ENCODE results near the gene EMD.
"Not testable (repeated sequence)": the region's sequence is repeated elsewhere in the genome, so short reads cannot be mapped to it uniquely, and the experiment has no call there.

EMD gene

DNA sequence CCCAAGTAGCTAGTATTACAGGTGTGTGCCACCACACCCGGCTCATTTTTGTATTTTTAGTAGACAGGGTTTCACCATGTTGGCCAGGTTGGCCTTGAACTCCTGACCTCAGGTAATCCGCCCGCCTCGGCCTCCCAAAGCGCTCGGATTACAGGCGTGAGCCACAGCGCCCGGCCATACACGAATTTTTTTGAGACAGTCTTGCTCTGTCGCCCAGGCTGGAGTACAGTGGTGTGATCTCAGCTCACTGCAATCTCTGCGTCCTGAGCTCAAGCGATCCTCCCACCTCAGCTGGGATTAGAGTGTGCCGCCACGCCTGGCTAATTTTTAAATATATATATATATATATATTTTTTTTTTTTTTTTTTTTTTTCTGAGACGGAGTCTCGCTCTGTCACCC is 17.3 kb downstream of the EMD start:
- DNase-seq (ENCODE audit: low read depth): not testable (repeated sequence)

GRCh38 chrX:154396973-154397887 is 18.1 kb downstream of the EMD start:
- DNase-seq (ENCODE audit: low read depth): no peak

- DNase-seq (ENCODE audit: low read depth): peak; percentile 96
Observed at GRCh38 chrX:154397888-154398667, 19.0 kb downstream of the EMD start, which contains the start of gene RPL10. Gene RPL10 (plus strand): TSS chrX:154398377. CDS start chrX:154398520, 143 bp downstream.

DNA sequence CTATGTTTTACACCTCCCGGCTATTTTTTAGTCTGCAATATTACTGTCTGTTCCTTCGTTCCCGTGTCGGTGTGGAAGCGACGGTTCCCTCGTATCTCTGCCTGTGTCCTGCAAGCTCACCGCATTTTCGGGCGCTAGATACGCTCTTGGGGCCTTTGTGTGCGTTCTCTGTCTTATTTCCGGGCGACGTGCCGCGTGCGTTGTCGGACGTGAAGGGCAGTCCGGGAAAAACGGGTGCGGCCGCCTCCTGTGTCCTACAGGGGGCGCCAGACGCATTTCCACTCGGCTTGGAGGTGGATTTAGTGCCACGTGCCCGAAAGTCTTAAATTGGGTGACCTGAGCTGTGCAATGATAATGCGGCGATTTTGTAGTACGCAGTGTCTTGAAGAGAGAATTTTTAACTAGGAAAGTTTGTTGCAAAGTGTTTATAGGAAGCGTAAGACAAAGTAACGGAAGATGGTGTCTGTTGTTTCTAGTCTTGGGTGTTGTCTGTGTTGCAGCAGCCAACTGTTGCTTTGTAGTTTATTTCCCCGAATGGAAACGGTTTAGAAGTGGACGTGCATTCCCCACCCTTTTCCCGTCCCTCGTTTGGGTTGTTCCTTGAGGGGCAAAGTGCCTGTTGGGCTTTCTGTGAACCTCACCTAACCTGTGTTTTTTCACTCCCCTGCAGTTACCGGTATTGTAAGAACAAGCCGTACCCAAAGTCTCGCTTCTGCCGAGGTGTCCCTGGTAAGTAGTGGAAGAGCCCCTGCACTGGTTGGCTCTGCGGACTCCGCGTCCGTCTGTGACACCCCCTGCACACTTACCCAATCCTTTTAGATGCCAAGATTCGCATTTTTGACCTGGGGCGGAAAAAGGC is 19.8 kb downstream of the EMD start:
- peak; percentile 65 for DNase-seq (ENCODE audit: low read depth)

DNA sequence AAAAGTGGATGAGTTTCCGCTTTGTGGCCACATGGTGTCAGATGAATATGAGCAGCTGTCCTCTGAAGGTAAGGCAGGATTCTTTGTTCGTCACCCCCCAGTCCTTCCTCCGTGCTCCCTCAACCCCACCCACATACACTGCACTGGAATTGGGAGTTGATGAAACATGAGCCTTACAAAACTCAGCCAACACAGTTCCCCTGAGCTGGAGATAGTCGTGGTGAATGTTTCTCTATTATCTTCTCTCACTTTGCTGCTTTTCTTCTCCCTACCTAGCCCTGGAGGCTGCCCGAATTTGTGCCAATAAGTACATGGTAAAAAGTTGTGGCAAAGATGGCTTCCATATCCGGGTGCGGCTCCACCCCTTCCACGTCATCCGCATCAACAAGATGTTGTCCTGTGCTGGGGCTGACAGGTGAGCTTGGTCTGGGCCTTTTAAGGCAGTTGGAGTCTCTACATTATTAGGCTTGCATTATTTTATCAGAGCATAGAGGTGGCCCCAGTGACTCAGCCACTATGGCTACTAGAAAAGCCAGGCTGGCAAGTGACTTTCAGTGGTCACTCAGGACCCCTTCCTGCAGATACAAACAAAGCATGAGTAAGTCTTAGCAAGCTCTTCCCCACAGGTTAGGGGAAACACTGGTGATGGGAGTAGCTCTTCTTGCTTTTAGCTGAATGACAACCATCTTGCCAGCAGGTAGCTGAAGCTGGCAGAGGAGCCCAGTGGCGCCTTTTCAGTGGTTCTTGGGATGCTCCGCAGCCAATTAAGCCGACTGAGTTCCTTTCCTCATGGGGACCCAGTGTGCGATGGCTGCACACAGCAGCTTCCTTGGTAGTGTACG is 20.7 kb downstream of the EMD start:
- no peak for DNase-seq (ENCODE audit: low read depth)

- not testable (repeated sequence) for DNase-seq (ENCODE audit: low read depth)
Observed at GRCh38 chrX:154400369-154400817, 21.3 kb downstream of the EMD start.

GRCh38 chrX:154401045-154401799 is 22.1 kb downstream of the EMD start:
- DNase-seq (ENCODE audit: low read depth): no peak

GRCh38 chrX:154401918-154402621 is 23.0 kb downstream of the EMD start:
- DNase-seq (ENCODE audit: low read depth): no peak

DNA sequence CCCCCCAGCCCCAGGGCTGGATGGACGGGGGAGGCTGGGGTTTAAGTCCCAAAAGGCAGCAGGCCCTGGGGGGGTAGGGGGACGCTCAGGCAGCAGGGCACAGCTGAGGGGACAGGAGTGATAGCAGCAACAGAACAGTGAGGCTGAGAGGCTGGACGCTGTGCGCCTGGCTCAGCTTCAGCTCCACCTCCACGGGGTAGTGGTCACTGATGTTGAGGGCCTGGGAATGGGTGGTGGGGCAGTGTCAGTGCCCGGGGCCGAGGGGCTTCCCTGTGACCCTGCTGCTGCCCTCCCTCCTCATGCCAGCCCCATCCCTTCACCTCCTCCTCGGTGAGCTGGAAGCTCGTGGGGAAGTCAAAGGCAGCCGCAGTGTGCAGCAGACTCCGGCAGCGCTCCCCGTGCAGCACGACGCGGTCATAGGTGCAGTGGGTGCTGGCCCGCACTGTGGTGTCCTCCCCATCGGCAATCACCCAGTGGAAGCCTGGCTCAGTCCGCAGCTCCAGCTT is 23.6 kb downstream of the EMD start:
- no peak for DNase-seq (ENCODE audit: low read depth)

DNA sequence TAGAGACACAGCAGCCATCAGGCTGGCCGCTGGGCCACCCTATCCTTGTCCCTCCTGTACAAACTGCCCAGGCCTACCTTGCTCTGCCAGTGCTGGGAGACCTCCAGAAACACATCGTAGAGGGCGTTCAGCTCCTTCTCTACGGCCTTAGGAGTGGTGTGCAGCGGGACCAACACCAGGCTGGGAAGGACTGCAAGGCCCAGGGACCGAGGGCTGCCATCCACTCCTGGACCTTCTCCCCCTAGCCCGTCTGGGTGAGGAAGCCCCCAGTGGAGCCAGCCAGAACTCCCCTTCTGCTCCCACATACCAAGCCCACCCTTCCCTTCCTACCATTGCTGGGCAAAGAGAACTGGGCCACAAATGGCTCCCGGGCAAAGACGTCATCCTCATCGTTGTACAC is 24.1 kb downstream of the EMD start:
- DNase-seq (ENCODE audit: low read depth): no peak

DNA sequence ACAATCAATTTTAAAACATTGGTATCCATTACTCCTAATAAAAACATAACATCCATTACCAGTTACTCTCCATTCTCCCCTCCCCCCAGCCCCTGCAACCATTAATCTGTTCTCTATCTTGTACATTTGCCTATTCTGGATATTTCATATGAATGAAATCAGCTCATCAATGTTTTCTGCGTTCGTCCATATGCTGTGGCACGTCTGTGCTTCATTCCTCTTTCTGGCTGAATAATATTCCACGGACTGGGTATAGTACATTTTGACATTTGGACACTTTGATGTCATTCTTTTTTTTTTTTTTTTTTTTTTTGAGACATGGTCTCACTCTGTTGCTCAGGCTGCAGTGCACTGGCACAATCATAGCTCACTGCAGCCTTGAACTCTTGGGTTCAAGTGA is 24.8 kb downstream of the EMD start:
- DNase-seq (ENCODE audit: low read depth): no peak

GRCh38 chrX:154404625-154405192 is 25.6 kb downstream of the EMD start:
- no peak for DNase-seq (ENCODE audit: low read depth)

DNA sequence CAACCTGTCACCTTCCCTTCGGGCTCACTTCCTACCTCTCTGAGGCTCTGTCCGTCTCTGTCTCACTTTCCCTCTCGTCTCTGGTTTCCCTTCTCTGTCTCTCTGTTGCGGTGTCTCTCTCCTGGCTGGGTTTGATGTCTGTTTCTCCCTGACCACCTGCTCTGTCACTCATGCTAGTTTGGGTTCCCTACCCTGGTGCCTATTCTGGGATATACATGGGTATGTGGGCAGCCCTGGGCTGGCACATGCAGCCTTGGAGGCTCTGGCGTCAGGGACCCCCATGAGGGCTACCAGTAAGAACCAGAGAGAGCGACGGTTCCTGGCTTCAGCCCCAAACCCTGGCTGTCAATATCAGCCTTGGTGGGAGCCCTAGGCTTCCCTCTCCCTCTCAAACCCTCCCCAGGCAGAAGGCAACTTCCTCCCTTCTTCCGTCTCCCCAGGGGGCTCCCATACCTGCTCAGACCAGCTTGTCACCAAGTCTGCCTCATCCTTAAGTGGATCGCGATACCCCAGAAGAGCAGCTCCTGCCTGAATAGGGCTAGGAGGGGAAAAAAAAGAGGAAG is 29.6 kb downstream of the EMD start:
- DNase-seq (ENCODE audit: low read depth): no peak

GRCh38 chrX:154409222-154409871 is 30.3 kb downstream of the EMD start, which contains the start of gene DNASE1L1:
Gene DNASE1L1 (minus strand): TSS chrX:154409254. CDS start chrX:154405568, 3,686 bp downstream.
- peak; percentile 71 for DNase-seq (ENCODE audit: low read depth)

- no peak for DNase-seq (ENCODE audit: low read depth)
Observed at GRCh38 chrX:154411981-154412340, 32.9 kb downstream of the EMD start.

GRCh38 chrX:154412468-154412867 is 33.4 kb downstream of the EMD start:
- DNase-seq (ENCODE audit: low read depth): no peak

DNA sequence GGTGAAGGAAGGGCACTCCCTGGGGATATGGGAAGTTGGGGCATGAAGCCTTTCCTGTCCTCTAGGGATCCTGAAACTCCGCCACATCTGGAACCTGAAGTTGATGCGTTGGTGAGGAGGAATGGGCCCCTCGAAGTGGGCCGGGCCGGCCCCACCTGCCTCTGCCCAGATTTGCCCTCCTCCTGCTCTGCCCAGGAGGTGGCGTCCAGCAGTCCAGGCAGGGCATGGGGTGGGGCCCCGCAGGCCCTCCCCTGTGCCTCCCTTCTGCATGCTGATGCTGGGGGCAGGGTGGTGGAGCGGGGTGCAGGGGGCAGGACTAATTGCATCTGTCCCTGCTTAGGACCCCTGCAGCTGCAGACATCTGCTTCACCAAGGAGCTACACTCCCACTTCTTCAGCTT is 34.0 kb downstream of the EMD start:
- DNase-seq (ENCODE audit: low read depth): no peak

GRCh38 chrX:154417157-154417556 is 38.1 kb downstream of the EMD start:
- DNase-seq (ENCODE audit: low read depth): no peak
